Left renal pelvis (tissue), 4 donors: ENCODE measurements around the gene ATP6V0A4. TPM values are rescaled to one million over a fixed set of nuclear protein-coding genes. Genes with fewer than 3 reads are reported as not detected.
"Not testable (repeated sequence)": the region's sequence is repeated elsewhere in the genome, so short reads cannot be mapped to it uniquely, and the experiment has no call there.

ENCODE experiments used
- DNase-seq, 4 donors: peaks; one replicate each; pipeline ENCODE4 v3.0.0-alpha.2; 2013; ENCODE audit warnings: low read depth in 4 of 4, low spot score in 3 of 4
- polyA plus RNA-seq, 4 donors: library from polyadenylated mRNA; unstranded; fragments of 120-200 nt; gene quantifications; one replicate each; pipeline ENCODE4 v1.2.1, GENCODE V29; 2013; ENCODE audit not compliant: insufficient read length in 4 of 4

The ATP6V0A4 gene
- polyA plus RNA-seq, 4 donors: 2.0 to 77.0 (median 67.3) TPM

DNA sequence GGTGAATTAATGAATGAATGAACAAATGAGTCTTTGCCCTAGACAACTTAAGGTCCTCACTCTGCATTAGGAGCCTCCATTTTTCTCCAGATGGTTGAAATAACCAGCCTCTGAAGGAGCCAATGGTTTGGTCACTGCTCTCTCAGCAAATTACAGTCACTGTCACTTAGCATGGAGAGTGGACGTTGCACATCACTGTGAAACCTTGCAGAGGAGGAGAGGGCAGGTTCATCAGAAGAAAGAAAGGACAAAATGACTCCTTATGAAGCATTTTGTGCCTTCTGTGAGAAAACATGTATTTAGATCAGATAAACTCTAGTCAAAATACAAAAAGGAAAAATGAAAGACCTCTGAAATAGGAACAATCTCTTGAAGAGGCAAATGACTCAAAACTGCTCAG, 6.6 kb upstream of the ATP6V0A4 start:
- DNase-seq: no peak

DNA sequence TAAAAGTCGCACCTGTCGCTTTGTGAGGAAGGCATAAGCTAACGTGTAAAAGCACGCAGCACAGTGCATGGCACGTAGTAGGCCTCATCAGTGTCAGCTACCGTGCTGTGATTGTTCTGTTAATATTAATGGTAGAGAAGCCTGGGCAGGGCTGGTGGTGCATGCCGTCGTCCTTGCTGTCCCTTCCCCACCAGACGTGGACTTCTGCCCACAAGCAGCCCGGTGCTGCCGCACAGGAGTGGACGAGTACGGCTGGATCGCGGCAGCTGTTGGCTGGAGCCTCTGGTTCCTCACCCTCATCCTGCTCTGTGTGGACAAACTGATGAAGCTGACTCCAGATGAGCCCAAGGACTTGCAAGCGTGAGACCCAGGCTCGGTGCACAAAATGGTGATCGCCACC, 4.7 kb upstream of the ATP6V0A4 start:
- DNase-seq: no peak

DNA sequence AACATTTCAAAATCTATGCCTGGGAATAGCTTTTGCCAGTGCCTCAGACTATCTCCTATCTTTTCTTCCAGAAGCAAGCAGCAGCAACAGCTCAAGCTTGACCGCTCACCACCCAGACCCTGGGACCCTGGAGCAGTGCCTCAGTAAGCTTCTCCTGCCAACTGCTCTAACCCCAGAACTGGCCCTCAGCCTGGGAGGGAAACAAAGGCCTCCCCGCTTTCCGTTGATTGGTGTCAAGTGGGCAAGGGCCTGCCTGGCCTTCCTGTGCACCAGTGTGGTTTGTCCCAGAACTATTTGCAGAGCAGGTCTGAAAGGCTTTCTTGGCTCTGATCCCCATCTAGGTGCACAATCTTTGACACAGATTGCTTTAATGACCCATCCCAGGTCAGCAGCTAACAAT, 3.3 kb upstream of the ATP6V0A4 start:
- no peak for DNase-seq

DNA sequence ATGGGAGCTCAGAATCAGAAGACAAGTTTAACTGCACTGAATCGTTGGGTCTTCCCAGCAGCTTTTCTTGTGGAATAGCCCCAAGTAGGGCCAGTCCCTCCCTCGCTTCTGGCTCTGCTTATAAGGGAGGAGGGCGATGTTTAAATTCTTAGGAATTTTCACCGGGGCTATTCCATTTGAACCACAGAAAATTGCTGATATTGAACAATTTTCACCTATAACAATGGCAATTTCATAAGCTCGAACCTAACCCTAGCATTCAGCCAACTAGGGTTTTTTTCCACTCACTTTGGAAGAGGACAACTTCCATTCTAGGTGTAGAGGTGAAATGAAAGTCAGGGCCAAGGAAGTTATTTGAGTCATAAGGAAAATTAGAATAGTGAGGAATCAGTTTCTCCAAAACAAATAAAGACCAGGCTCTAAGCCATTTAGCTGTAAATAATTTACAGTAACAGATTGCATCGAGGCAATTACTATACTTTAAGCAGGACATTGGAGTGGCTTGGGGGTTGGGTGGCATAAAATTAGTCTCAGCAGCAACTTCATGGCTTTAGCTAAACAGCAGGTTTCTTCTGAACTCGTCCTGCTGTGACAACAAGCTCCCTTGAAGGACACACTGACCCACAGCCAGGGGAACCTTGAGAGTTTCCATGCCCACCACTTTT, 1.5 kb upstream of the ATP6V0A4 start:
- DNase-seq: peak in 1 of 4 donors; percentile 33

DNA sequence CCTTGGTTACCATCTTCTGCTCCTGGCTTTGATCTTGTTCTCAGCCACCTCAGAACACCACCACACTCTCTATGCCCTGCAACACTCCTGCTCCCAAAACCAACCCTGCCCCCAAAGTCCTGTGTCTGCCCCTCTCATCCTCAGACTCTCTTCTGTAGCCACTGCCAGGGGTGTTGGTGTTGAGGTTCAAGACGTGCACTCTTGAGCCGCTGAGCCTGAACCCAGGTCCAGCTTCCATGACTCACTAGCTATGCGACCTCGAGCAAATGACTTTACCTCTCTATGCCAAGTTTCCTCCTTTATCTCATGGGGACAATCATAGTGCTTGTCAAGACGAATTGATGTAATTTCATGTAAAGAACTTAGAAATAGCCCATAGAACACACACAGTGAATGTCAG, 840 bp upstream of the ATP6V0A4 start:
- DNase-seq: no peak

DNA sequence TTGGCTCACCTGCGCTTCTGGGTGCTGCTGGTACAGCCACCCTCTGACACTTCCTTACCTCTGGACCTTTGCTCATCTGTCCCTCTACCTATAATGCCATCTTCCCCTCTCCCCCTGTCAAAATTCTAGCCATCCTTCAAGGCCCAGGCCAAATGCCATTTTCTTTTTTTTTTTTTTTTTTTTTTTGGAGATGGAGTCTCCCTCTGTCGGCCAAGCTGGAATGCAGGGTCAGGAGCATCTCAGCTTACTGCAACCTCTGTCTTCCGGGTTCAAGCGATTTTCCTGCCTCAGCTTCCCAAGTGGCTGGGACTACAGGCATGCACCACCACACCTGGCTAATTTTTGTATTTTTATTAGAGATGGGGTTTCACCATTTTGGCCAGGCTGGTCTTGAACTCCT, 950 bp downstream of the ATP6V0A4 start:
- DNase-seq: not testable (repeated sequence)

DNA sequence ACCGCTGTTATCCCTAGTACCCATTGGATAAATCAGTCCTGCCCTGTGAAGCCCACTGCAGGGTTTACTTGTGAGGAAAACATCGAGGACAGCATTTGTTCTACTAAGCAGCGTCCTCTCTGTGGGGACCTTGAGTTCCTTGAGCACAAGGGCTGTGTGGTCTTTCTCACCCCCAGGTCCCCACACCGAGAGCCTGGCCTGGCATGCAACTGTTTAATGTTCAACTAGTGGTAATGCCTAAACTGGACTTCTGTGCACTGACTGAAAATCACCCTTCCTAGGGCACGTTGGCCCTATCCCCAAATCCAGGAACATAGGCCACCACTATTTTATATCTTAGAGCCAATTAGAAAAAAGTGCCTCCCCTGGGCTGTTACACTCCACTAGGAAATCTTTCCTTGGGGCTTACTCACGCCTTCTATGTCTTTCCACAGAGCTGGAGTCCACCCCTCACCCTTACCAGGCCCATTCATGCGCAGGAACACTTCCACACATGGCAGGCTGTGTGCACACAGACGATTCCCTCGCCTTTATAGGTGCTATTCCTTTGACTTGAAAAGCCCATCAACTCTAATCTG, 1.9 kb downstream of the ATP6V0A4 start:
- DNase-seq: no peak

DNA sequence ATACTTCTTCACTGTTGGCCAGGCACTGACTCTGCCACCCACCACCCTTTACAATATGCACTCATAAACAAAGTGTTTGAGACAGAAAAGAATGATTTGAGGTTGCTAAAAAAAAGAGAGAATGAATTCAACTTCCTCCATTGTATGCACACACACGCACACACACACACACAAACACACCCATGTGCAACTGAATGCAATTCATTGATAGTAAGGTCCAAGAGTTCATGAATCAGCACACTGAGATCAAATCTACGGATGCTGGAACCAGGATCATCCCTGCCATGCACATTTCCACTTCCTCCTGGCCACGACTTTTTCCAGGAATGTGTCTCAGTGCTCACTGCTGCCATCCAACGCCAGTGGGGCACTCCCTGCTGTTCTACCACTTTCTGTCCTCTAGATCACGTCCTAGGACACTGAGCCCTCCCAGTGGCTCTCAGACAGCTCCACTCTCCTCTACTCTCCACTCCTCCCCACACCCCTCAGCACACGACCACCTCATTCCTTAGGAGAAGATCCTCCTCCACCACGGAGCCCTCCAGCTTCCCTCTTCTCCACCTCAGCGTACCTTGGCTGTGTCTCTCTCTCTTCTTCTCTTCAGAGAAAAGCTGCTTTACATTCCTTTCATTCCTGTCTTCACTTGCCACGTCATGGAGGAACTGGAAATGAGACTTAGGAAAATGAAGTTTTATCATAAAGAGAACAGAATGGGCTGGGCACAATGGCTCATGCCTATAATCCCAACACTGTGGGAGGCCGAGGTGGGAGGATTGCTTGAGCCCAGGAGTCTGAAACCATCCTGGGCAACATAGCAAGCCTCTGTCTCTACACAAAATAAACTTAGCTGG, 12.2 kb downstream of the ATP6V0A4 start:
- no peak for DNase-seq

DNA sequence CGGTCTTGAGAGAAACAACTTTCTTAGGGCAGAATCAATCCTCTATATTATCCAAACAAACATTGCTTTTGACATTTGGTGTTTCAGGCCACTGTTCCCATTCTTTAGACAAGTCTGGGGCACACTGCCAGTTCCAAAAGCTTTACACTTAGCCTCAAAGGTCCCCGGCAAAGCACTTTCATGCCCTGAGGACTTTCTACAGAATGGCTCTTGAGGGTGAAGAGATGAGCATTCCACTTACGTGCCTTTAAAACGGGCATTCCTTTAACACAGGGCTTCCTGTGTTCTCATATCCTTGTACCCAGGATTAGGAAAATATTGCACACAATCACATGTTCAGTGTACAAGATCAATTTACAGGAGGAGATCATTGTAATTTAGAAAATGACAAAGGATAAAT, 13.3 kb downstream of the ATP6V0A4 start:
- no peak for DNase-seq

DNA sequence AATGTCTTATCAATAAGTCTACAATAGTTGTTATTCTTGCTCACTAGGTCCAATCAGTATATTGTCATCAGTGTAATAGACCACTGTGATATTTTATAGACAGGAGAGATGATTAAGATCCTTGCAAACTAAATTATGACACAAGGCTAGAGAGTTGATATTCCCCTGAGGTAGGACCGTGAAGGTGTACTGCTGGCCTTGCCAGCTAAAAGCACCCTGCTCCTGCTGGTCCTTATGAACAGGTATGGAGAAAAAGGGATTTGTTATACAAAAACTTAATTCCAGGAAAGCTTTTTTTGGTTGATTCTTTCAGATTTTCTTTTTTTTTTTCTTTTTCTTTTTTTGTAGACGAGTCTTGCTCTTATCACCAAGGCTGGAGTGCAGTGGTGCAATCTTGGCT, 17.0 kb downstream of the ATP6V0A4 start:
- no peak for DNase-seq

DNA sequence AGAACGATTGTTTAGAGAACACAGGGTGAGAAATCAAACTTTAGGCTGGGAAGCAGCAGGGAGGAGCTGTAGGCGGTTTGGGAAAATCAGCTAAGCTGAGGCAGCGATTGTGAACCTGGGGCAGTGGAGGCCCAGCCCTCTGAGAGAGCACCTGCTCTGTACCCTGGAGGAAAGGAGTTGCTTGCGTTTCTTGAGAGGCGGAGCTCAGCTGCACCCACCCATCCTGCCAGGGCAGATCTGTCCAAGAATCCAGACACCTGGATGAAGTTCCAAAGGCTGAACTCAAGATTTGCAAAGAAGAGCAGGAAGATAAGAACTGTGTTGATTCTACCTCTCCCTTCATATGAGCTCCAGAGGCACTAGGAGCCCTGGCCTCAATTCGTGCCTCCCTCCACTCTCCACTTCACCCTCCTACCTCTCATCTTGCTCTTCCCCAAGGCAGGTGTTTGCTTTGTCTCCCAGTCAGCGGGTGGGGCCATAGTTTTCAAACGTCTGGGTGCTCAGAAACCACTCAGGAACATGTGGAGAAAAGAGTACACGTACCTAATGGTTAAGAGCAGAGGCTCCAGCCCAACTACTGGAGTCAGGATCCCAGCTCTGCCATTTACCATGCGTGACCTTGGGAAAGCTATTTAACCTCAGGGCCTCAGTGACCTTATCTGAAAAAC, 21.7 kb downstream of the ATP6V0A4 start:
- no peak for DNase-seq

DNA sequence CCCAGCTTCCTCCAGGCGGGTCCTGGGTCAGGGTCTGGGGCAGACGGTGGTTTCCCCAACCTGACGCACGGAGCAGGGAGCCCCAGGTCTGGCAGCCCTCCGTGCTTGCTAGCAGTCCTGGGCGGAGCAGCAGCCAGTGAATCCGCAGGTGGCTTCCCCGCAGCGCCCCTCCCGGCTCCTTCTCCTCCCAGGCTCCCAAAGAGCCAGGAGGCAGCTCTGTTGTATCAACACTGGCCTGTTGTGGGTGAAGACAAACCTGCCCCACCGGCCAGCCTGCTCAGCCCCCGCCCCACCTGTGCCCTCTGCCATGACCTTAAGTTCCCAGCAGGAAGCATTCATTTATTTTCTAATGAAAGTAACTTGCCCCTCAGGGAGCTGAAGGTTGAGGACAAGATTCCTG, 24.2 kb downstream of the ATP6V0A4 start:
- DNase-seq: no peak

DNA sequence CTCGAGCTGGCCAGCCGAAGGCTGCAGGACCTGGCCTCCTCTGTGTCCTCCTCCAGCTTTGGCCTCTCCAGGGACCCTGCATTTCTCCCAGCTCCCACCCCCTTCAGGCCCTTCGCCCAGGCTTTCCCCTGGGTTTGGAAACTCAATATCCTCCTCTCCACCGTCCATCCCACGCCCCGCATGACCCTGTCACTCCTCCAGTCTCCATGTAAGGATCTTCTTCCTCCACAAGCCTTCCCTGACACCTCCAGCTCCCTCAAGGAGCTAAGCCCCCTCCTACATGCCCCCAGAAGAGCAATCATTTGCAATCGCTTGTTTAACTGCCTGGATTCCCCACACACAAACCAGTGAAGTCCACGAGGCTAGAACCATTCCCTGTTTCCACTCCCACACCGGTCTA, 24.8 kb downstream of the ATP6V0A4 start:
- no peak for DNase-seq

DNA sequence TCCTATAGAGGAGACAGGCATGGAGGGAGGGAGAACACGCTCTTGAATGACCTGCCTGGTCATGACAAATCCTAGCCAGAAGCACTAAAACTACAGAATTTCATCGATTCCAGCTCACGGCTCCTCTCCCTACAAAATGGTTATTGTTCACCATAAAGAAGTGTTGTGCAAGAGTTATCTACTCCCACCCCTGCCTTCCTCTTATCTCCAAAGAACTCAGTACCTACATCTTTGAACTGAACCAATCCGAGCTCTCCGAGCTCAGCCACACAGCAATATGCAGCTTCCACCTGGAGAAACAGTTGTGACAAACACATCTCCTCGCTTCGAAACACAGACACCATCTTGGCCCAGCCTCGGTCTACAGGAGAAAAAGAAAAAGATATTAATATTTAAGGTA, 27.1 kb downstream of the ATP6V0A4 start:
- no peak for DNase-seq

DNA sequence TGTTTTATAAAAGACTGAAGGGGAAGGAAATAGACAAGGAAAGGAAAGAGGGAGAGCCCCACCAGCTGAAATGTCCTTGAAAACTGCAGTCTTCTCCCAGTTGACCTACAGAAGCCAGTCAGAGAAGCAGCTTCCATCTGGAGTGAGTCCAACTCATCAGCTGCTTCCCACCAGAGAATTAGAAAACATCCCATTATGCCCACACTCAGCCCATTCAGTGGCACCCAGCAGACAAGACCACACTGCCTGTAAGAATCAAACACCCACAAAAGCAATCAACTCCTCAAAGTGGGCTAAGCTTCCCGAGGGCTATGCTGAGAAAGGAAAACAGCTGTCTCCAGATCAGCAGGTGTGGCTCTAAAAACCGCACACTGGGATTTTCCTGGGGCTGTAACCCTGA, 29.8 kb downstream of the ATP6V0A4 start:
- DNase-seq: no peak

DNA sequence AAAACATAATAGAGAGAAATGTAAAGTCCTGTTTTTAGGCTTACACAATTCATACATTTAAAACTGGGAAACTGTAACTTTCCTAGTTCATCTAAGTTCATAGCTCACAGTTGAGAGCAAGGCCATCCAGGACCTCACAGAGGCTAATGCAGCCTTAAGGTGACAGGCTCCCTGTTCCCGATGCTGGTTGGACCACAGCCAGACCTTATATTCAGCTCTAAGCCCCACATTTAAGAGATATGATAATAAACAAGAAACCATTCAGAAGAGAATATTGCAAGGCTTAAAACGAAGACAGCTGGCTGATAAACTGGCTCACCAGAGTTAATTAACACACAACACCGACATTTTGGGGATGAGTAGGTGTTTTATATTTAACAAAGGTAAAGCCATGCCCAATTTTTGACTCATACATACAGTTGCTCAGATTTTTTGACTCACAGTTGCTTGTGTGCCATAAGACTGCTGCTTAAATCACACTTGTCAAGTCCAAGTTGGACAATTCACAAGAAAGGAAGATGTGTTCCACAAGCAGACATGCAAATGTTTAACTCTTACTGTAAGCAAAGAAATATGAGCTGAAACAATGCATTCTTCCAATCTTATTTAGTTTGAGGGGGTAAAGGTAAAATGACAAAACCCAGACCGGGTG, 41.3 kb downstream of the ATP6V0A4 start:
- no peak for DNase-seq

DNA sequence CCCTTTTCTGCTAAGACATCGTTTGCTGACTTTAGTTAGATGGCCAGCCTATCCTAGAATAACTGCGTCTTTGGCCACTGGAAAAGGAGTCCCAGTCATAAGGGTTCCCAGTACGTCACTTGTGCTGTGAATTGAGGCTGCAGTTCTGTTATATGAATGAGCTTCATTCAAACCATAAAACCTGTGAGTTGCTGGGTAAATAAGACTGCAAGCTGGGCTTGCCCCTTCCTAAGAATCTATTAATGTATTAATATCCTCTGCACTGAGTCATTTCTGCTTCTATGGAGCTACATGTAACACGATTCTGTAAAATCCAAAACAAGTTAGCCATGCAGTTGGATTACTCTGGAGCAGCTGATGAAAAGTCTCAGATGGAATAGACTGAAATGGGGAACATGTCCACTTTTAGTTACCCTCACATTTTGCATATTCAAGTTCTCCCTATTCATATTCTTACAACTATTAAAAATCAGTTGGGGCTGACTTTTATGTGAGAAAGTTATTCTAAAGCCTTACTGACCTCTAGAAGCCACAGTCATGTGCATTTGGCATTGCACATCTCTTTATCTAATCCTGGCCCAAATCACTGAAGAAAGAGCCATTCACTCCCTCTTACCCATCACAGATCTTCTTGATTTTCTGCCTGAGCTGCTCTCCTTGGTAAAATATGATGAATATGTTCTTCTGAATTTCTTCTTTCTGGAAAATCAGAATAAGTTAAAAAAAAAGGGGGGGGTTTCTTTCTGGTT, 42.0 kb downstream of the ATP6V0A4 start:
- DNase-seq: no peak

DNA sequence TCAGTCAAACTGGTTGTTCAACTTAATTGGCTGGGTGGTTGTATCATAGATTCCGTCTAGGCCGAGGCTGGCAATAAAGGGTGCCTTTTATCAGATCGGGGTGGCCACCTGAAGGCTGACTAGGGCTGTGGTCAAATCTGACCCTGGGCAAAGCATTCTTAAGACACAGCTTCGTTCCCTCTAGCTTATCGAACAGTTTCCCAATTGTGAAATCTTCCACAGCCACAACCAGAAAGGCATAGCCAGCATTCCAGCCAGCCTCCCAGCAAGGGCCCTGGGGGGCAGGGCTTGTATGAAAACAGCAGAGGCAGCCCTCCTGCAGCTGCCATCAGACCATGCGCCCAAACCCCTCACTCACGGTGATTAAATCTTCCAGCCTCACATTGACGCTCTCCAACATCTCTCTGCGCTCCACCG, 42.7 kb downstream of the ATP6V0A4 start:
- no peak for DNase-seq

DNA sequence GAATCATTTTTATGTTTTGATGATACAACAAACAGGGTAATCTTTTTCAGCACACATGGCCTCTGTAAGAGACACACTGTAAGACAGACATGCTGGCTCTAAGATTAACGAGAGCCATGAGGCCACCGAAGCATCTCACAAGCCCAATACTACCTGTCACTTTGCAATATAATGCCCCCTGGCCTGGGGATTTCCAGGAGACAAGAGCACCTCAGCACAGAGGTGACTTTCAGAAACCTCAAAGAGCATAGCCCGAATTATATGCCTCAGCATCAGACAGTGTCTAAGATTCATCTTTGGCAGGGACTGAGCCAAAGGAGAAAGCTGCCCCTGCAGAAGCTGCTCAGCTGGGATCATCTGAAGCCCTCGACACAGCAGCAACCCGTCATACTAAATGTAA, 44.4 kb downstream of the ATP6V0A4 start:
- no peak for DNase-seq

DNA sequence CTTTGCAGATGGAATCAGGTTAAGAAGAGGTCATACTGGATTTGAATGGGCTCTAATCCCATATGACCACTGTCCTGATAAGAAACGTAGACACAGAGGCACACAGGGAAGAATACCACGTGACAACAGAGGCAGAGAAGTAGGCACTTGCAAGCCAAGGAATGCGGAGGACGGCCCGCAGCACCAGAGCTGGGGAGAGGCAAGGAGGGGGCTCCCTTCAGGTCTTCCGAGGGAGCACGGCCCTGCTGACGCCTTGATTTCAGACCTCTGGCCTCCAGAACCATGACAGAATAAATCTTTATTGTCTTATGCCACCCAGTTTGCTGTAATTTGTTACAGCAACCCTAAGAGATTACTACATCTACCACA, 44.9 kb downstream of the ATP6V0A4 start:
- no peak for DNase-seq
